ENCODE results near the gene REPIN1.
"Not testable (repeated sequence)": the region's sequence is repeated elsewhere in the genome, so short reads cannot be mapped to it uniquely, and the experiment has no call there.

REPIN1 gene

GRCh38 chr7:150381785-150382122 is 13.1 kb downstream of the REPIN1 start:
- peaks cover 11% of the 10 kb centered on the region for H3K4me1 ChIP-seq (ENCODE audit: control insufficient read depth, insufficient read depth, low read length, poor library complexity, severe bottlenecking)
- no peaks in the 10 kb centered on the region for H3K36me3 ChIP-seq (ENCODE audit: control insufficient read depth, insufficient read depth, low read length)
- no peak for DNase-seq

GRCh38 chr7:150382123-150382843 is 13.7 kb downstream of the REPIN1 start:
- H3K36me3 ChIP-seq (ENCODE audit: control insufficient read depth, insufficient read depth, low read length) = no peaks in the 10 kb centered on the region
- DNase-seq = no peak
- H3K27me3 ChIP-seq (replicated peaks; ENCODE audit: control insufficient read depth, insufficient read depth, low read length, poor library complexity, severe bottlenecking) = no peaks in the 10 kb centered on the region
- H3K4me1 ChIP-seq (ENCODE audit: control insufficient read depth, insufficient read depth, low read length, poor library complexity, severe bottlenecking) = peaks cover 11% of the 10 kb centered on the region
- H3K9me3 ChIP-seq (ENCODE audit: control insufficient read depth, low read length) = no peaks in the 10 kb centered on the region
- H3K4me3 ChIP-seq (ENCODE audit: insufficient read depth, low read depth, low read length, poor library complexity, severe bottlenecking) = no peak overlapping the region
- no peak overlapping the region for H3K27ac ChIP-seq (ENCODE audit: insufficient read depth, low read length, poor library complexity, severe bottlenecking)

More at GRCh38 chr7:150381785-150382122, 13.1 kb downstream of the REPIN1 start:
- no peaks in the 10 kb centered on the region for H3K27me3 ChIP-seq (replicated peaks; ENCODE audit: control insufficient read depth, insufficient read depth, low read length, poor library complexity, severe bottlenecking)
- H3K9me3 ChIP-seq (ENCODE audit: control insufficient read depth, low read length) = no peaks in the 10 kb centered on the region
- no peak overlapping the region for H3K27ac ChIP-seq (ENCODE audit: insufficient read depth, low read length, poor library complexity, severe bottlenecking)
- H3K4me3 ChIP-seq (ENCODE audit: insufficient read depth, low read depth, low read length, poor library complexity, severe bottlenecking) = no peak overlapping the region

GRCh38 chr7:150382844-150383225 is 14.2 kb downstream of the REPIN1 start:
- Histone ChIP-seq H3K9me3 (ENCODE audit: control insufficient read depth, low read length) (no peaks in the 10 kb centered on the region), H3K27me3 (replicated peaks; ENCODE audit: control insufficient read depth, insufficient read depth, low read length, poor library complexity, severe bottlenecking) (no peaks in the 10 kb centered on the region), H3K4me1 (ENCODE audit: control insufficient read depth, insufficient read depth, low read length, poor library complexity, severe bottlenecking) (peaks cover 11% of the 10 kb centered on the region), H3K27ac (ENCODE audit: insufficient read depth, low read length, poor library complexity, severe bottlenecking) (no peak overlapping the region), H3K4me3 (ENCODE audit: insufficient read depth, low read depth, low read length, poor library complexity, severe bottlenecking) (no peak overlapping the region), H3K36me3 (ENCODE audit: control insufficient read depth, insufficient read depth, low read length) (no peaks in the 10 kb centered on the region)
- DNase-seq = no peak

GRCh38 chr7:150383710-150384397 is 15.2 kb downstream of the REPIN1 start:
- H3K27me3 ChIP-seq (replicated peaks; ENCODE audit: control insufficient read depth, insufficient read depth, low read length, poor library complexity, severe bottlenecking) = no peaks in the 10 kb centered on the region
- H3K27ac ChIP-seq (ENCODE audit: insufficient read depth, low read length, poor library complexity, severe bottlenecking) = no peak overlapping the region
- no peak for DNase-seq
- no peaks in the 10 kb centered on the region for H3K36me3 ChIP-seq (ENCODE audit: control insufficient read depth, insufficient read depth, low read length)
- H3K4me3 ChIP-seq (ENCODE audit: insufficient read depth, low read depth, low read length, poor library complexity, severe bottlenecking) = no peak overlapping the region
- H3K9me3 ChIP-seq (ENCODE audit: control insufficient read depth, low read length) = no peaks in the 10 kb centered on the region
- peaks cover 3% of the 10 kb centered on the region for H3K4me1 ChIP-seq (ENCODE audit: control insufficient read depth, insufficient read depth, low read length, poor library complexity, severe bottlenecking)

GRCh38 chr7:150384406-150385301 is 16.0 kb downstream of the REPIN1 start:
- H3K9me3 ChIP-seq (ENCODE audit: control insufficient read depth, low read length) = no peaks in the 10 kb centered on the region
- no peak overlapping the region for H3K27ac ChIP-seq (ENCODE audit: insufficient read depth, low read length, poor library complexity, severe bottlenecking)
- no peak for DNase-seq
- peaks cover 3% of the 10 kb centered on the region for H3K4me1 ChIP-seq (ENCODE audit: control insufficient read depth, insufficient read depth, low read length, poor library complexity, severe bottlenecking)
- no peaks in the 10 kb centered on the region for H3K36me3 ChIP-seq (ENCODE audit: control insufficient read depth, insufficient read depth, low read length)
- H3K27me3 ChIP-seq (replicated peaks; ENCODE audit: control insufficient read depth, insufficient read depth, low read length, poor library complexity, severe bottlenecking) = no peaks in the 10 kb centered on the region
- no peak overlapping the region for H3K4me3 ChIP-seq (ENCODE audit: insufficient read depth, low read depth, low read length, poor library complexity, severe bottlenecking)

GRCh38 chr7:150385302-150385723 is 16.7 kb downstream of the REPIN1 start:
- no peak for DNase-seq
- Histone ChIP-seq H3K4me3 (ENCODE audit: insufficient read depth, low read depth, low read length, poor library complexity, severe bottlenecking) (no peak overlapping the region), H3K4me1 (ENCODE audit: control insufficient read depth, insufficient read depth, low read length, poor library complexity, severe bottlenecking) (no peaks in the 10 kb centered on the region)

GRCh38 chr7:150385884-150386283 is 17.3 kb downstream of the REPIN1 start:
- H3K27me3 ChIP-seq (replicated peaks; ENCODE audit: control insufficient read depth, insufficient read depth, low read length, poor library complexity, severe bottlenecking); H3K9me3 ChIP-seq (ENCODE audit: control insufficient read depth, low read length); H3K4me1 ChIP-seq (ENCODE audit: control insufficient read depth, insufficient read depth, low read length, poor library complexity, severe bottlenecking); H3K27ac ChIP-seq (ENCODE audit: insufficient read depth, low read length, poor library complexity, severe bottlenecking); DNase-seq; H3K36me3 ChIP-seq (ENCODE audit: control insufficient read depth, insufficient read depth, low read length); H3K4me3 ChIP-seq (ENCODE audit: insufficient read depth, low read depth, low read length, poor library complexity, severe bottlenecking): not testable (repeated sequence)

More at GRCh38 chr7:150385302-150385723, 16.7 kb downstream of the REPIN1 start:
- Histone ChIP-seq H3K36me3 (ENCODE audit: control insufficient read depth, insufficient read depth, low read length) (no peaks in the 10 kb centered on the region), H3K27me3 (replicated peaks; ENCODE audit: control insufficient read depth, insufficient read depth, low read length, poor library complexity, severe bottlenecking) (no peaks in the 10 kb centered on the region), H3K27ac (ENCODE audit: insufficient read depth, low read length, poor library complexity, severe bottlenecking) (no peak overlapping the region), H3K9me3 (ENCODE audit: control insufficient read depth, low read length) (no peaks in the 10 kb centered on the region)

- Histone ChIP-seq H3K9me3 (ENCODE audit: control insufficient read depth, low read length) (no peaks in the 10 kb centered on the region), H3K27me3 (replicated peaks; ENCODE audit: control insufficient read depth, insufficient read depth, low read length, poor library complexity, severe bottlenecking) (no peaks in the 10 kb centered on the region), H3K36me3 (ENCODE audit: control insufficient read depth, insufficient read depth, low read length) (no peaks in the 10 kb centered on the region), H3K4me1 (ENCODE audit: control insufficient read depth, insufficient read depth, low read length, poor library complexity, severe bottlenecking) (no peaks in the 10 kb centered on the region), H3K27ac (ENCODE audit: insufficient read depth, low read length, poor library complexity, severe bottlenecking) (no peak overlapping the region), H3K4me3 (ENCODE audit: insufficient read depth, low read depth, low read length, poor library complexity, severe bottlenecking) (no peak overlapping the region)
- no peak for DNase-seq
Measured at GRCh38 chr7:150388306-150388705, 19.7 kb downstream of the REPIN1 start.

- Histone ChIP-seq H3K36me3 (ENCODE audit: control insufficient read depth, insufficient read depth, low read length) (no peaks in the 10 kb centered on the region), H3K27me3 (replicated peaks; ENCODE audit: control insufficient read depth, insufficient read depth, low read length, poor library complexity, severe bottlenecking) (no peaks in the 10 kb centered on the region), H3K9me3 (ENCODE audit: control insufficient read depth, low read length) (no peaks in the 10 kb centered on the region), H3K4me3 (ENCODE audit: insufficient read depth, low read depth, low read length, poor library complexity, severe bottlenecking) (no peak overlapping the region), H3K4me1 (ENCODE audit: control insufficient read depth, insufficient read depth, low read length, poor library complexity, severe bottlenecking) (no peaks in the 10 kb centered on the region), H3K27ac (ENCODE audit: insufficient read depth, low read length, poor library complexity, severe bottlenecking) (no peak overlapping the region)
- DNase-seq = no peak
Measured at GRCh38 chr7:150388709-150389531, 20.3 kb downstream of the REPIN1 start.
